PC-9 (cell line): Measurements from ENCODE around the gene TREH. TPM values are rescaled to one million over a fixed set of nuclear protein-coding genes. Genes with fewer than 3 reads are reported as not detected.

Experiments
- BruUV-seq: library from RNA; stranded (reverse); fragments of 400-500 nt; replicated peaks from 2 replicates; lab custom pipeline; 2021; lab: Mats Ljungman, UMichigan
- CTCF ChIA-PET: fragments of 300-600 bp; sonication (Branson Sonifier 250); formaldehyde crosslinking; loops from one replicate; lab custom pipeline; 2022; ENCODE audit warnings: antibody characterized with exemption; lab: Charles Lee
- POLR2A ChIA-PET: fragments of 300-600 bp; sonication (Branson Sonifier 250); formaldehyde crosslinking; loops from one replicate; lab custom pipeline; 2022; ENCODE audit warnings: antibody characterized with exemption; ENCODE audit not compliant: unreplicated experiment; lab: Charles Lee
- DNase-seq, 2 experiments: peaks; one replicate each; pipeline versions ENCODE4 v3.0.0 to v3.0.0-alpha.2; 2015 to 2022; ENCODE audit warnings: mixed read lengths in 1 of 2
- H2AFZ ChIP-seq: fragments of 200-600 bp; sonication (generic); 2 replicates; pipeline ENCODE4 v1.8.1; 2017; ENCODE audit warnings: antibody characterized with exemption
- H3F3A ChIP-seq: fragments of 200-600 bp; sonication (generic); 2 replicates; pipeline ENCODE4 v1.8.1; 2017; ENCODE audit warnings: antibody characterized with exemption, mild to moderate bottlenecking, low read depth; ENCODE audit not compliant: insufficient read depth
- H3K27ac ChIP-seq: fragments of 200-600 bp; sonication (generic); 2 replicates; pipeline ENCODE4 v1.6.1; 2016; ENCODE audit warnings: mixed run types
- H3K27me3 ChIP-seq: fragments of 200-600 bp; sonication (generic); 2 replicates; pipeline ENCODE4 v1.6.1; 2016; ENCODE audit warnings: low read depth, mixed run types; ENCODE audit not compliant: insufficient read depth
- H3K36me3 ChIP-seq: fragments of 200-600 bp; sonication (generic); 2 replicates; pipeline ENCODE4 v1.6.1; 2016; ENCODE audit warnings: low read depth, mixed run types
- H3K4me1 ChIP-seq: fragments of 200-600 bp; sonication (generic); replicated peaks from 2 replicates; pipeline ENCODE4 v1.6.1; 2016; ENCODE audit warnings: mixed run types; ENCODE audit not compliant: insufficient read depth
- H3K4me2 ChIP-seq: fragments of 200-600 bp; sonication (generic); 2 replicates; pipeline ENCODE4 v1.6.1; 2017; ENCODE audit warnings: mixed run types
- H3K4me3 ChIP-seq: fragments of 200-600 bp; sonication (generic); 2 replicates; pipeline ENCODE4 v1.6.1; 2016; ENCODE audit warnings: mixed run types
- H3K79me2 ChIP-seq: fragments of 200-600 bp; sonication (generic); 2 replicates; pipeline ENCODE4 v1.6.1; 2017; ENCODE audit warnings: low read depth, mixed run types
- H3K9me2 ChIP-seq: fragments of 200-600 bp; sonication (generic); 2 replicates; pipeline ENCODE4 v1.8.1; 2017; ENCODE audit warnings: mild to moderate bottlenecking; ENCODE audit not compliant: insufficient read depth
- H3K9me3 ChIP-seq: fragments of 200-600 bp; sonication (generic); 2 replicates; pipeline ENCODE4 v1.8.1; 2016; ENCODE audit warnings: low read depth; ENCODE audit not compliant: insufficient read depth
- H4K20me1 ChIP-seq: fragments of 200-600 bp; sonication (generic); 2 replicates; pipeline ENCODE4 v1.8.1; 2017; ENCODE audit not compliant: insufficient read depth
- CTCF ChIP-seq: fragments of 200-600 bp; sonication (generic); conservative IDR thresholded peaks from 2 replicates; pipeline ENCODE4 v1.6.1; 2017; ENCODE audit warnings: mixed run types, antibody characterized with exemption, mild to moderate bottlenecking, moderate library complexity
- EZH2 ChIP-seq: fragments of 200-600 bp; sonication (generic); IDR thresholded peaks from 2 replicates; pipeline ENCODE4 v1.8.0; 2017; ENCODE audit warnings: antibody characterized with exemption, low read depth
- intact Hi-C: fragments of 100-400 bp; cut with micrococcal nuclease; formaldehyde crosslinking; loops from one replicate; pipeline ENCODE4 v1.10.0; 2022; ENCODE audit not compliant: unreplicated experiment
- total RNA-seq: library from RNA; stranded (reverse); gene quantifications from 2 replicates; pipeline ENCODE4 v1.2.3, GENCODE V29; 2021

TREH gene
- total RNA-seq, 1 experiment from 2014 or later, result not detected

GRCh38 chr11:118694185-118694584, 14.7 kb upstream of the TREH start:
- CTCF ChIA-PET, result no interaction called here
- peak in 1 of 2 experiments; percentile 17 for DNase-seq
- no peaks in the 10 kb centered on the region for H3K9me2 ChIP-seq
- BruUV-seq, result no TSS peak
- H3K4me1 ChIP-seq, result peaks cover 8% of the 10 kb centered on the region
- H3F3A ChIP-seq, result peaks cover 11% of the 10 kb centered on the region; the same call in 1 of the 2 replicates
- H3K79me2 ChIP-seq, result no peaks in the 10 kb centered on the region
- POLR2A ChIA-PET, result no interaction called here
- intact Hi-C loops, result loop anchor here (5.0 kb wide), 1 partner anchor 63 kb away; no protein-coding TSS in a partner anchor
- no peaks in the 10 kb centered on the region for H3K27me3 ChIP-seq
- H2AFZ ChIP-seq, result no peak overlapping the region
- no peak overlapping the region for H3K4me2 ChIP-seq
- H4K20me1 ChIP-seq, result no peaks in the 10 kb centered on the region
- no peak overlapping the region for H3K27ac ChIP-seq
- no peak for TF ChIP-seq EZH2
- no peak for TF ChIP-seq CTCF
- H3K4me3 ChIP-seq, result no peak overlapping the region
- 0 out of 2 replicates have a peak, but pooled peaks cover 3% of the 10 kb centered on the region for H3K9me3 ChIP-seq
- H3K36me3 ChIP-seq, result no peaks in the 10 kb centered on the region

- Histone ChIP-seq H3K4me2 (no peak overlapping the region), H4K20me1 (no peaks in the 10 kb centered on the region), H3K9me2 (no peaks in the 10 kb centered on the region), H3K36me3 (no peaks in the 10 kb centered on the region), H3K4me3 (no peak overlapping the region), H2AFZ (no peak overlapping the region), H3F3A (peaks cover 8% of the 10 kb centered on the region; the same call in 1 of the 2 replicates), H3K27me3 (no peaks in the 10 kb centered on the region), H3K9me3 (no peaks in the 10 kb centered on the region), H3K27ac (no peak overlapping the region), H3K79me2 (no peaks in the 10 kb centered on the region), H3K4me1 (peaks cover 5% of the 10 kb centered on the region)
- ChIA-PET CTCF (interaction anchor here (0.5 to 0.7 kb wide), 3 partner anchors 59 to 296 kb away, joined by 4 to 15 read pairs (median 7); no protein-coding TSS in a partner anchor), POLR2A (interaction anchor here (0.7 kb wide), 1 partner anchor 152 kb away, joined by 3 read pairs; no protein-coding TSS in a partner anchor)
- peak in 1 of 2 experiments; percentile 11 for DNase-seq
- no TSS peak for BruUV-seq
- intact Hi-C loops, result loop anchor here (5.0 kb wide), 1 partner anchor 65 kb away; no protein-coding TSS in a partner anchor
- no peak for TF ChIP-seq EZH2
- TF ChIP-seq CTCF, result no peak
Observed at GRCh38 chr11:118691926-118692830, 12.7 kb upstream of the TREH start.

- H3K4me2 ChIP-seq, result peak overlapping the region; percentile 98
- H3K27me3 ChIP-seq, result no peaks in the 10 kb centered on the region
- H3K27ac ChIP-seq, result no peak overlapping the region
- ChIA-PET CTCF (interaction anchor here (0.6 kb wide), 1 partner anchor 51 kb away, joined by 4 read pairs; no protein-coding TSS in a partner anchor), POLR2A (interaction anchor here (0.6 kb wide), 1 partner anchor 307 kb away, joined by 3 read pairs; no protein-coding TSS in a partner anchor)
- H3F3A ChIP-seq, result no peaks in the 10 kb centered on the region
- DNase-seq, result peak in 1 of 2 experiments; percentile 28
- BruUV-seq, result no TSS peak
- peaks cover 5% of the 10 kb centered on the region for H3K4me1 ChIP-seq
- no peaks in the 10 kb centered on the region for H3K9me2 ChIP-seq
- TF ChIP-seq CTCF, result no peak
- TF ChIP-seq EZH2, result no peak
- no peak overlapping the region for H3K4me3 ChIP-seq
- no peaks in the 10 kb centered on the region for H4K20me1 ChIP-seq
- H3K79me2 ChIP-seq, result no peaks in the 10 kb centered on the region
- H3K9me3 ChIP-seq, result no peaks in the 10 kb centered on the region
- H2AFZ ChIP-seq, result 0 out of 2 replicates have a peak overlapping the region, but pooled peaks have one; percentile 96
- no peaks in the 10 kb centered on the region for H3K36me3 ChIP-seq
- intact Hi-C loops, result loop anchor here (1.0 to 5.0 kb wide), 6 partner anchors 67 to 266 kb away; partner anchors contain the start of gene UPK2
Observed at GRCh38 chr11:118690553-118691304, 11.3 kb upstream of the TREH start.
